Activated naive CD8-positive, alpha-beta T cell treated with anti-CD3 and anti-CD28 coated beads, Interleukin-2, amount 50 U/mL, for 16 hours (primary cell): Measurements from ENCODE around the gene ISG15.

ENCODE experiments used
- DNase-seq: peaks from one replicate; pipeline ENCODE4 v3.0.0-alpha.2; 2020; ENCODE audit warnings: low read depth, low spot score

The ISG15 gene

GRCh38 chr1:1013105-1013921, at the start of gene ISG15:
TSS of gene ISG15 (plus strand) at chr1:1013497. CDS start at chr1:1013574, 77 bp downstream.
- DNase-seq: peak; percentile 72

DNA sequence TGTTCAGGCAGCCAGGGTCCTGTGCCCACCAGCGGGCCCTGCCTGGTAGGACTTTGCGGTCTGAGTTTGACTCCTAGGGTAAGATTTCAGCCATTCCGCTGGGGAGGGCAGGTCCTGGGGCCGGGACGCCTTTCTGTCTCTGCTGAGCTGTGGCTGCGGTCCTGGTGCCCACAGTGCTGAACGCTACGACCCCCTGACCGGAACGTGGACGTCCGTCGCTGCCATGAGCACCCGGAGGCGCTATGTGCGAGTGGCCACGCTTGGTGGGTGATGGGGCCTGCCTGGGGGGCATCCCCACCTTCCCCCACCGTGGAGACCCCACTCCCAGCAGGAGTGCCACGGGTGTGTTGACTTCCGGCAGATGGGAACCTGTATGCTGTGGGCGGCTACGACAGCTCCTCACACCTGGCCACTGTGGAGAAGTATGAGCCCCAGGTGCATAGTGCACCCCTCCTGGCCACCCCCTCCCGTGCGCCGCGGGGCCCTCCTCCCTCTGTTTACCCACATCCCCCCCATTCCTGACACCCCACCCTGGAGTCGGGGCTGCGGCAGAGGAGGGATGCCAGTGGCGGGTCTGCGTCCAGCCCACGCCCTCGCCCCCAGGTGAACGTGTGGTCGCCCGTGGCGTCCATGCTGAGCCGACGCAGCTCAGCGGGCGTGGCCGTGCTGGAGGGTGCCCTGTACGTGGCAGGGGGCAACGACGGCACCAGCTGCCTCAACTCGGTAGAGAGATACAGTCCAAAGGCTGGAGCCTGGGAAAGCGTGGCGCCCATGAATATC, 49.4 kb upstream of the ISG15 start:
- no peak for DNase-seq

DNA sequence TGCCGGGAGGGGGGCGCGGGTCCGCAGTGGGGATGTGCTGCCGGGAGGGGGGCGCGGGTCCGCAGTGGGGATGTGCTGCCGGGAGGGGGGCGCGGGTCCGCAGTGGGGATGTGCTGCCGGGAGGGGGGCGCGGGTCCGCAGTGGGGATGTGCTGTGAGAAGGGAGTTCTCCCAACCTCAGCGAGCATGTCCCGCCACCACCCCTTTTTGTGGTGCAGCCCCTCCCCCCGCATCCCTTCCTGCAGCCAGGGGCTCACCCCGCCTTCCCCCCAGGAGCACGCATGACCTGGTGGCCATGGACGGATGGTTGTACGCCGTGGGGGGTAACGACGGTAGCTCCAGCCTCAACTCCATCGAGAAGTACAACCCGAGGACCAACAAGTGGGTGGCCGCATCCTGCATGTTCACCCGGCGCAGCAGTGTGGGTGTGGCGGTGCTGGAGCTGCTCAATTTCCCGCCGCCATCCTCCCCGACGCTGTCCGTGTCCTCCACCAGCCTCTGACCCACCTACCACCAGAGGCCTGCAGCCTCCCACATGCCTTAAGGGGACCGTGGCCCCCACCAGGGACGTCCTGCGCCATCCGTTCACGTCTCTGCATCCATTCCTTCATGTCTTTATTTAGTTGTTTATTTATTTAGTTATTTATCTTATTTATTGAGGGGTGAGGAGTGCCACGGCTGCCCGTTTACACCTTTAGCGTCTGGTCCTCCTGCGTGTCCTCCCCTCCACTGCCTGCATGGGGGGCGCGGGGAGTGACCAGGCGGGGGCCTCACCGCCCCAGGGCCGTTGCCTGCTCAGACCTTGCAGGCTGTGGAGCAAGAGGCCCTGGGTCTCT, 48.4 kb upstream of the ISG15 start:
- no peak for DNase-seq

DNA sequence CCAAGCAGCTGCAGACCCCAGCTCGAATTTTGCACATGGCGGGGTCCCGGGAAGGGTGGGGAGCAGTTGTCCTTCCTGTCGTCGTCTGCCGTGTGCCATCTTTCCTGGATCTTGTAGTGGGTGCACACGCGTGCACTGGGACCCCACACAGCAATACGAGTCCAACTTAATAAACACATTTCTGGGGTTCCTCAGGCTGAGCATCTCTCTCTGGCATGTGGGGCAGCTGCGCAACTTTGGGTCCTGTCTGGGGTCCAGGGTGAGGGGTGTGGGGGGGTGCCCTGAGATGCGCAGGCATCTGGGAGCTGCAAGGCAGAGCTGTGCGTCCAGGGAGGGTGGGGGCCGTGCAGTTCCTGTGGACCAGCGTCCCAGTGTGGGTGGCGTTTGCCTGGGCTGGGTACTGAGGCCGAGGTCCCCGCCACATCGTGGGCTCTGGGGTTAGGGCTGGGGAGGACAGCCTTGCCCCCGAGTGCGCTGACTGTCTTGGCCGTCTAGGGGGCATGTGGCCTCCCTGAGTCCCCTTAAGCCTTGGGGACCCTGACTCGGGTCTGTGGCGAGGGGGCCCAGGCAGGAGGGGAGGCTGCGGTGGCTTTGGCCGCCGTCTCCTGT, 47.7 kb upstream of the ISG15 start:
- DNase-seq: no peak

GRCh38 chr1:966135-966703, 47.1 kb upstream of the ISG15 start, which contains the start of gene PLEKHN1:
TSS of gene PLEKHN1 (plus strand) at chr1:966482. CDS start at chr1:966532, 50 bp downstream.
- DNase-seq: no peak

DNA sequence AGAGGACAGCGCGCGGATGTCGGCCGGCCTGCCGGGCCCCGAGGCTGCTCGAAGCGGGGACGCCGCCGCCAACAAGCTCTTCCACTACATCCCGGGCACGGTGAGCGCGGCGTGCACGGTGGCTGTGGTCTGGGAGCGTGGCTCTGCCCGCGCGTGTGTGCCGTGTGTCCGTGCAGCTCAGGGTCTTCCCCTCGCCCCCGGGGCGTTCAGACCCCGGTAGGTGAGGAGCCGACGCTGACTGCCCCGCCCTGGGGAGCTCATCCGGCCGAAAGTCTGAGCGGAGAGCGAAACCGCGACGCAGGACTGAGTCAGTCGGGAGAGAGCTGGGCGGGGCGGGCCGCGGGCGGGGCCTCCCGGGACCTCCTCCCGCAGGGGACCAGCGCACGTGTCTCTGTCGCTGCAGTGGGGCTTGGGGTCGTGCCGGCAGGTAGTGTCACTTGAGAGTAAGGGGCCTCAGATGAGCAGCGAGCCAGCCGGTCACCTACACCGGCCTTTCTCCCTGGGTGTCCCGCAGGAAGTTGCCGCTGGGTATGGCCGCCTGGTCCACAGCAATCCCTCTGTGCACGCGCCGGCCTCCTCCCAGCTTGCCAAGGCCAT, 46.5 kb upstream of the ISG15 start:
- peak; percentile 72 for DNase-seq

GRCh38 chr1:967466-968343, 45.6 kb upstream of the ISG15 start:
- no peak for DNase-seq

DNA sequence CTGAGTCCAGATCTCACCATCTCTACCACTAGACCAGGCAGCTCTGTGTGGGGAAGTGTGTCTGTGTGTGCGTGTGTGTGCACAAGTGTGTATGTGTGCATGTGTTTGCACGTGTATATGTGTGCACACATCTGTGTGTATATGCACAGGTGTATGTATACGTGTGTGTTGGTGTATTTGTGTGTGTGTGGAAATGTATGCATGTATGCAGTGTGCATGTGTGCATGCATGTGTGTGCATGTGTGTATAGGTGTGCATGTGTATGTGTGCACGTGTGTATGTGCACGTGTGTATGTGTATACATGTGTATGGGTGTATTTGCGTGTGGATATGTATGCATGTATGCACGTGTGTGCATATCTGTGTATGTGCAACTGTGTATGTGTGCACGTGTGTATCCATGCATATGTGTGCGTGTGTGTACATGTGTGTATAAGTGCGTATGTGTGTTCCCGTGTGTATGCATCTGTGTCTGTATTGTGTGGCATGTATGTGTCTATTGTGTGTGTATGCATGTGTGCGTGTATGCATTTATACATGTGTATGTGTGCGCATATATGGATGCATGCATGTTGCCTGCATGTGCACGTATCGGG, 43.9 kb upstream of the ISG15 start:
- DNase-seq: no peak

- no peak for DNase-seq
These were observed 42.9 kb upstream of the ISG15 start for GRCh38 chr1:970242-970972.

- no peak for DNase-seq
These were observed 42.1 kb upstream of the ISG15 start for GRCh38 chr1:970973-971730.

DNA sequence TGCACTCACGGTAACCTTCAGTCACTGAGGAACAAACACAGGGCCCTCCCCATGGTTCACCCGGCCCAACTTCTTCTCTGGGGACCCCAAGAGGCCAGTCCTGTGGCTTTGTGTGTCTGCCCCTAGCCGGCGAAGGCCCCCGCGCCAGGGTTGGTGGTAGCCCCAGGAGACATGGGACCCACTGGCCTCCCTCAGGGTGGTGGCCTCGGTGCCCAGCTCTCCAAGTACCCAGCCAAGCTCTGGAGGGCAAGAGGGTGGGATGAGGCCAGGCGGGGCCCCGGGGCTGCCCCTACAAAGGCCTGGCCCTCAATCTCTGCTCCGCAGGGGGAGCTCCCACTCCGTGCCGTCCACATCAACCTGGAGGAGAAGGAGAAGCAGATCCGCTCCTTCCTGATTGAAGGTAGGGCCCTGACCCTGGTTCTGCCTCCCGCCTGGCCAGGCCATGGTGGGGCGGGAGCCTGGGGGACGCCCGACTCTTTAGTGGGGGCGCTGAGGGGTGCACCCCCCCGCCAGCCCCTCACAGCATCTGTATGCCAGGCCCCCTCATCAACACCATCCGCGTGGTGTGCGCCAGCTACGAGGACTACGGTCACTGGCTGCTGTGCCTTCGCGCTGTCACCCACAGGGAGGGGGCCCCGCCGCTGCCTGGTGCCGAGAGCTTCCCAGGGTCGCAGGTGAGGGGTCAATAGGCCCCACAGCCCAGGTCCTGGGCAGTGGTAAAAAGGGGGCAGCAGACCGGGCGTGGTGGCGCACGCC, 41.4 kb upstream of the ISG15 start:
- DNase-seq: no peak

DNA sequence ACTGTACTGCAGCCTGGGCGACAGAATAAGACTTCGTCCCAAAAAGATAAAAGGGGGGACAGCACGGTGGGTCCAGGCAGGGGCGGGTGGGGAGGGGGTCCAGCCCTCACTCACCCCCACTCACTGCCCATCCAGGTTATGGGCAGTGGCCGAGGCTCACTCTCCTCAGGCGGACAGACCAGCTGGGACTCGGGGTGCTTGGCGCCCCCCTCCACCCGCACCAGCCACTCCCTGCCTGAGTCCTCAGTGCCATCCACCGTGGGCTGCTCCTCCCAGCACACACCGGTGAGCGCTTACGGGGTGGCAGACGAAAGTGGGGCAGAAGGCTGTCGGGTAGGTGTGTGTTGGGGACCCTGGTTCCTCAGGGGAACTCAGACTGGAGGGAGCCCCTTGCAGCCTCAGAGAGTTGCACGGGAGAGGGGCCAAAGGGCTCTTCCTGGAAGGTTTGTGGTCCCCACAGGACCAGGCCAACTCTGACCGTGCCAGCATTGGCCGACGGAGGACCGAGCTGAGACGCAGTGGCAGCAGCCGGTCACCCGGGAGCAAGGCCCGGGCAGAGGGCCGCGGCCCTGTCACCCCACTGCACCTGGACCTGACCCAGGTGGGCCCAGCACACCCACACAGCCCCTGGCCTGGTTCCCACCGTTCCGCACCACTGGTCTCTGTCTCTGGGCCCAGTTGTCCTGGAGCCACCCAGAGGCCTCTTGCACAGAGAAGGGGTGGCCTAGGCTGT, 40.4 kb upstream of the ISG15 start:
- no peak for DNase-seq

DNA sequence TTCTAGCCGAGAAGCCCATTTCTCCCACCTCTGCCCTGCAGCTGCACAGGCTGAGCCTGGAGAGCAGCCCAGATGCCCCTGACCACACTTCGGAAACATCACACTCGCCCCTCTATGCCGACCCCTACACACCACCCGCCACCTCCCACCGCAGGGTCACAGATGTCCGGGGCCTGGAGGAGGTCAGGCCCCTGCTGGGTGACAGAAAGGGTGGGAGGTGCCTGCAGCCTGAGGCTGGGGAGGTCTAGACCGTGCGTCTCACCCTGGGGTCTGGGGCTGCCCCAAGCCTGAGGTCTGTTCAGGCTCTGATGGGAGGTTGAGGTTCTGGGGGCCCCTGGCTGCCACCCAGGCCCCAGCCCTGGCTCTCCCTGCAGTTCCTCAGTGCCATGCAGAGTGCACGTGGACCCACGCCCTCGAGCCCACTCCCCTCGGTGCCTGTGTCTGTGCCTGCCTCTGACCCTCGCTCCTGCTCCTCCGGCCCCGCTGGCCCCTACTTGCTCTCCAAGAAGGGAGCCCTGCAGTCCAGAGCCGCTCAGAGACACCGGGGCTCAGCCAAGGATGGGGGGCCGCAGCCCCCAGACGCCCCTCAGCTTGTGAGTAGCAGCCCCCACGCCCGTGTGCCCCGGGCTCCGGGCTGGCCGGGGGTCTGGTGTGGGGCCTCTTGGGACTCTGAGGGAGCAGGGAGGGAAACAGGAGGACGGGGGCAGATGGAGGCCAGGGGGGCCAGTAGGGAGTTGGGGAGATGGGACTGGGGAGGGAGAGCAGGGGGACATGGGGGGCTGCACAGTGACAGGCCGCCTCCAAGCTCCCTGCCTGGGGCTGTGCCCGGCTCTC, 39.6 kb upstream of the ISG15 start:
- DNase-seq: no peak

GRCh38 chr1:974293-974640, 39.0 kb upstream of the ISG15 start:
- no peak for DNase-seq

DNA sequence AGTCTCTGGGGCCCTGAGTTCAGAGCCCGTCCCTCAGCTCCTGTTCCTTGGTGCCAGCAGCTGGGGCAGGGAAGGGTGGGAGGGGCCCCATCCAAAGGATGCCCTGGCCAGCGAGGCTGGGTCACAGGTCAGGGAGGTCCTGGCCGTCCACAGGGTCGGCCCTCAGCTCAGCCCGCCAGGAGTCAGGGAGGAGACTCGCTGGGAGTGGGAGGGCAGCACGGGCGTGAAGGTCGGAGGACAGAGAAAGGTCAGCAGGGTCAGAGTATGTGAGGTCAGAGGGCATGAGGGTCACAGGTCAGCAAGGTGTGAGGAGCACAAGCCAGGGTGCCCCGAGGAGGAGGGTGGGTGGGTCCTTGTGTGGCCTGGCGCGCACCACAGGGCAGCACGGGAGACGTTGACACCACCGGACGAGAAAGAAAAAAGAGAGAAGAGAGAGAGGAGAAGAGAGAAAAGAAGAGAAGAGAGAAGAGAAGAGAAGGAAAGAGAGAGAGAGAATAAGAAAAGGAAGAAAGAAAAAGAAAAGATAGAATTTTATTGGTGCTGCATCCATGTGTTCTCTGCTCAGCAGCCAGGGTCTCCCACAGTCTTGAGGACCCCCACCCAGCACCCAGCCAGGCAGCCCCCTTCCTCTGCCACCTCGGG, 38.5 kb upstream of the ISG15 start:
- no peak for DNase-seq
